DOHH2 (cell line): Measurements from ENCODE around the gene USP31.

Experiments
- EZH2phosphoT487 ChIP-seq: fragments of 200-600 bp; sonication (generic); IDR thresholded peaks from 2 replicates; pipeline ENCODE4 v1.6.1; 2017; ENCODE audit warnings: borderline replicate concordance, mild to moderate bottlenecking, antibody characterized with exemption, low read length, moderate library complexity, mixed read lengths
- TF ChIP-seq, protein P1 (sequence below): fragments of 200-600 bp; sonication (generic); IDR thresholded peaks from one replicate; pipeline ENCODE4 v1.5.1; 2014; ENCODE audit warnings: antibody characterized with exemption, mild to moderate bottlenecking, low read depth, low read length; ENCODE audit not compliant: poor library complexity, severe bottlenecking

DNA sequence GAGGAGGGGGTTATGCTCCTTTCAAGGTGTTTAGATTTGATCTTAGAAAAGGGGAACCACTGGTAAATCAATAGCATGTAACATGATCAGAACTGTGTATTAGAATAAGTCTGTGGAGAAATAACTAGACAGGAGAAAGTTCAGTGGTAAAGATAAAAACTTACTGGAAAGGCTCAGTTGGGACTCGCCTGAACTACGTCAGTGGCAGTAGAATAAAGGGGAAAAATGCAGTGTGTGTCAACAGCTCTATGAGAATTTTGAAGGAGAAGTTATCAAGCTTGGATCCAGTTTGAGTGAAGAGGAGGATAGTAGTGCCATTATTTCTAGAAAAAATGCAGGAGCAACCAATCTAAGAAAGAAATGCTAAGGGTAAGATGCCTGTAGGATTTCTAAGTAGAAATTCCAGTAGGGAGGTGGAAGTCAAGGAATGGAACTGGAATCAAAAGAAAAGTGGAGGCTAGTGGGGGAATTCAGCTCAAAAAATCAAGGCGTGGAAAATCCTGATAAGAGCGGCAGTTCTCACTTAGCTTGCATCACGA lies 48.2 kb downstream of the USP31 start:
- TF ChIP-seq, protein P1, sequence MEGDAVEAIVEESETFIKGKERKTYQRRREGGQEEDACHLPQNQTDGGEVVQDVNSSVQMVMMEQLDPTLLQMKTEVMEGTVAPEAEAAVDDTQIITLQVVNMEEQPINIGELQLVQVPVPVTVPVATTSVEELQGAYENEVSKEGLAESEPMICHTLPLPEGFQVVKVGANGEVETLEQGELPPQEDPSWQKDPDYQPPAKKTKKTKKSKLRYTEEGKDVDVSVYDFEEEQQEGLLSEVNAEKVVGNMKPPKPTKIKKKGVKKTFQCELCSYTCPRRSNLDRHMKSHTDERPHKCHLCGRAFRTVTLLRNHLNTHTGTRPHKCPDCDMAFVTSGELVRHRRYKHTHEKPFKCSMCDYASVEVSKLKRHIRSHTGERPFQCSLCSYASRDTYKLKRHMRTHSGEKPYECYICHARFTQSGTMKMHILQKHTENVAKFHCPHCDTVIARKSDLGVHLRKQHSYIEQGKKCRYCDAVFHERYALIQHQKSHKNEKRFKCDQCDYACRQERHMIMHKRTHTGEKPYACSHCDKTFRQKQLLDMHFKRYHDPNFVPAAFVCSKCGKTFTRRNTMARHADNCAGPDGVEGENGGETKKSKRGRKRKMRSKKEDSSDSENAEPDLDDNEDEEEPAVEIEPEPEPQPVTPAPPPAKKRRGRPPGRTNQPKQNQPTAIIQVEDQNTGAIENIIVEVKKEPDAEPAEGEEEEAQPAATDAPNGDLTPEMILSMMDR = no peak
- no peak for TF ChIP-seq EZH2phosphoT487
